Measurements from ENCODE around the gene ERVV-1. TPM values are rescaled to one million over a fixed set of nuclear protein-coding genes. Genes with fewer than 3 reads are reported as not detected.

Gene ERVV-1
- total RNA-seq, 2 experiments from 2014 or later, result not detected

GRCh38 chr19:52987221-52987620, 26.5 kb upstream of the ERVV-1 start:
- Histone ChIP-seq H4K20me1 (ENCODE audit: insufficient read depth, low read length) (no peaks in the 10 kb centered on the region), H3K9me3 (ENCODE audit: low read length) (0 out of 2 replicates have a peak, but pooled peaks cover 5% of the 10 kb centered on the region), H3K4me1 (ENCODE audit: insufficient read depth, low read length, poor library complexity, severe bottlenecking) (no peaks in the 10 kb centered on the region), H3K4me2 (ENCODE audit: low read length) (no peak overlapping the region), H3K79me2 (ENCODE audit: insufficient read depth, low read depth, low read length) (no peaks in the 10 kb centered on the region), H3K27ac (ENCODE audit: low read depth, low read length, poor library complexity, severe bottlenecking) (no peak overlapping the region), H3K36me3 (ENCODE audit: insufficient read depth, low read length) (no peaks in the 10 kb centered on the region), H3K9me2 (ENCODE audit: insufficient read depth, low read length) (no peaks in the 10 kb centered on the region), H3K4me3 (ENCODE audit: low read depth, low read length, poor library complexity, severe bottlenecking) (no peak overlapping the region), H2AFZ (ENCODE audit: low read length) (no peak overlapping the region)
- ChIA-PET CTCF (ENCODE audit: unreplicated experiment) (no interaction called here), POLR2A (no interaction called here)
- no peak for DNase-seq (ENCODE audit: low spot score)
- intact Hi-C loops (cut with micrococcal nuclease; ENCODE audit: unreplicated experiment), result no loop called here
- TF ChIP-seq CTCF (conservative IDR thresholded peaks at IDR 0.05; ENCODE audit: low read length) (no peak), EZH2phosphoT487 (IDR thresholded peaks at IDR 0.05; ENCODE audit: borderline replicate concordance, low read depth, low read length) (no peak)
- BruUV-seq (replicated peaks), result no TSS peak

GRCh38 chr19:52988506-52988905, 25.2 kb upstream of the ERVV-1 start:
- Histone ChIP-seq H2AFZ (ENCODE audit: low read length) (no peak overlapping the region), H3K9me2 (ENCODE audit: insufficient read depth, low read length) (no peaks in the 10 kb centered on the region), H4K20me1 (ENCODE audit: insufficient read depth, low read length) (no peaks in the 10 kb centered on the region), H3K27ac (ENCODE audit: low read depth, low read length, poor library complexity, severe bottlenecking) (no peak overlapping the region), H3K4me1 (ENCODE audit: insufficient read depth, low read length, poor library complexity, severe bottlenecking) (no peaks in the 10 kb centered on the region), H3K9me3 (ENCODE audit: low read length) (0 out of 2 replicates have a peak, but pooled peaks cover 5% of the 10 kb centered on the region), H3K4me2 (ENCODE audit: low read length) (no peak overlapping the region), H3K4me3 (ENCODE audit: low read depth, low read length, poor library complexity, severe bottlenecking) (no peak overlapping the region), H3K79me2 (ENCODE audit: insufficient read depth, low read depth, low read length) (no peaks in the 10 kb centered on the region), H3K36me3 (ENCODE audit: insufficient read depth, low read length) (no peaks in the 10 kb centered on the region)
- ChIA-PET POLR2A (no interaction called here), CTCF (ENCODE audit: unreplicated experiment) (no interaction called here)
- TF ChIP-seq CTCF (conservative IDR thresholded peaks at IDR 0.05; ENCODE audit: low read length) (no peak), EZH2phosphoT487 (IDR thresholded peaks at IDR 0.05; ENCODE audit: borderline replicate concordance, low read depth, low read length) (no peak)
- DNase-seq (ENCODE audit: low spot score), result no peak
- intact Hi-C loops (cut with micrococcal nuclease; ENCODE audit: unreplicated experiment), result no loop called here
- no TSS peak for BruUV-seq (replicated peaks)

- intact Hi-C loops (cut with micrococcal nuclease; ENCODE audit: unreplicated experiment), result no loop called here
- H3K9me2 ChIP-seq (ENCODE audit: insufficient read depth, low read length), result no peaks in the 10 kb centered on the region
- no TSS peak for BruUV-seq (replicated peaks)
- no peaks in the 10 kb centered on the region for H3K79me2 ChIP-seq (ENCODE audit: insufficient read depth, low read depth, low read length)
- no peaks in the 10 kb centered on the region for H3K36me3 ChIP-seq (ENCODE audit: insufficient read depth, low read length)
- ChIA-PET CTCF (ENCODE audit: unreplicated experiment) (no interaction called here), POLR2A (no interaction called here)
- no peaks in the 10 kb centered on the region for H4K20me1 ChIP-seq (ENCODE audit: insufficient read depth, low read length)
- H3K4me1 ChIP-seq (ENCODE audit: insufficient read depth, low read length, poor library complexity, severe bottlenecking), result peaks cover 5% of the 10 kb centered on the region
- no peak overlapping the region for H3K4me2 ChIP-seq (ENCODE audit: low read length)
- no peak for DNase-seq (ENCODE audit: low spot score)
- no peak overlapping the region for H3K27ac ChIP-seq (ENCODE audit: low read depth, low read length, poor library complexity, severe bottlenecking)
- no peak overlapping the region for H2AFZ ChIP-seq (ENCODE audit: low read length)
- no peak overlapping the region for H3K4me3 ChIP-seq (ENCODE audit: low read depth, low read length, poor library complexity, severe bottlenecking)
- H3K9me3 ChIP-seq (ENCODE audit: low read length), result no peaks in the 10 kb centered on the region
- no peak for TF ChIP-seq CTCF (conservative IDR thresholded peaks at IDR 0.05; ENCODE audit: low read length)
Observed at GRCh38 chr19:52990759-52991418, 22.8 kb upstream of the ERVV-1 start.
